GM21737 (cell line): ENCODE results near the gene CAMTA1.

Source experiments
- ATAC-seq: cut with Tn5 transposase; IDR thresholded peaks from one replicate; pipeline ENCODE4 v1.9.1; 2021; ENCODE audit warnings: mild to moderate bottlenecking, moderate library complexity; ENCODE audit not compliant: unreplicated experiment

The CAMTA1 gene

DNA sequence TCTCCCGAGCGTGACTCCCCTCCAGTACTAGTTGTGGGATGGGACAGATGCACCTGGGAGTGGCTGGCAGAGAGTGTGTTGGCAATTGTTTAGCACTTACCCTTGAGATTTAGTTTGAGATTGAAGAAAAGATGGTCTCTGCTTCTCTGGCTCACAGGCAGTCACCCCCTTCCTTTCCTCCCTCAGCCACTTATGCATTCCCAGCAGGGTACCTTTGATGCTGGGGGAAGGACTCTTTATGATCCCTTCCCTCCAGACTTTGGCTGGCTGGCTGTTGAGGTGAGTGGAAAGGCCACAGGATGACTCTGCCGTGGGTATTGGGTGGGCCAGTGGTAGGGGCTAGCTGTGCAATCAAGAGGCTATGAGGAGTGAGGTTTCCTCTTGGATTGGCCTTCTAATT is 236.8 kb downstream of the CAMTA1 start:
- no peak for ATAC-seq

GRCh38 chr1:7025013-7025412 is 239.8 kb downstream of the CAMTA1 start:
- ATAC-seq, result no peak

GRCh38 chr1:7026169-7026568 is 240.9 kb downstream of the CAMTA1 start:
- ATAC-seq, result no peak

DNA sequence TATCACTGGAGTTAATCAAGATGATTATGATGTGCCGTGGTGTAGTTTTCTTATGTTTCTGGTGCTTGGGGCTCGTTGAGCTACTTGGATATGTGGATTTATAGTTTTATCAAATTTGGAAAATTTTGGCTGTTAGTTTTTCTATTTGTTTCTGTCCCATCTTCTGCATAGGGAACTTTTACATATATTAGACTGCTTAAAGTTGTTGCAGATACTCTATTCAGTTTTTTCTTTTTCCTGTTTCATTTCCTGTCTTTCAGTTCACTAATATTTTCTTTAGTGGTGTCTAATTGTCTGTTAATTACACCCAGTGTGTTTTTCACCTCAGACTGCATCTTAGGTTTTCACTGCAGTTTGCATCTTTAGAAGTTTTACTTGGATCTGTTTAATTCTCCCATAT is 247.7 kb downstream of the CAMTA1 start:
- ATAC-seq, result no peak

GRCh38 chr1:7036386-7036785 is 251.1 kb downstream of the CAMTA1 start:
- ATAC-seq, result no peak

- no peak for ATAC-seq
Observed at GRCh38 chr1:7039590-7040220, 254.5 kb downstream of the CAMTA1 start.

DNA sequence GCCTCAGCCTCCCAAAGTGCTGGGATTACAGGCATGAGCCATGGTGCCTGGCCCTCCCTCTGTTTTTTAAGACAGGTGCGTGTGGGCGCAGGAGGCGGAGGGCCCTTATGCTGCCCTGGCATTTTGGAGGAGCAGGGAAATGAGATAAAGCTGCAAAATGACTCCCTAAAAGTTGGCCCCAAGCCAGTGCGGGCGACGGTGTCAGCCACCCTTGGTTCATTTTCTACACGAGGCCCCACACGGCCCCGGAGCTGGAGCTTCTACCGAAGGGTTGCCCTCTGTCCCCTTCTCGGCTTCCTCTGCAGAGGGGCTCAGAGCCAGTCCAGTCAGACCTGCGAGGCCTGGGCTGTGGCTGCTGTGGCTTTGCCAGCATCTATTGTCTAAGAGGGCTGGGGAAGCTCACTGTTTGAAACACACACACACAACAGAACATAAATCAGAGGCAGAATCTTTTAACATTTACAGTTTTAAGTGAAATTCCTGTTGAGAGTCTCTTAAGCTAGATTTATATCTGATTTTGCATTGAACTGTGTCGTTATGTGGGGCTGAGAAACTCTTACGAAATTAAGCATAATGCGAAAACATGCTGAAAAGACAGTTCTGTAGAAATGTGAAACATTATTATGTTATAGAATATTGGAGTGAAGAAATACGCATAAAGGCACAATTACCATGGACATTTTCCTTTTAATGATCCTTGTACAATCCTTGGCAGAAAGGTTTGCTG is 255.9 kb downstream of the CAMTA1 start:
- ATAC-seq, result no peak

GRCh38 chr1:7042322-7043190 is 257.3 kb downstream of the CAMTA1 start:
- ATAC-seq, result no peak

- no peak for ATAC-seq
Observed at GRCh38 chr1:7043191-7043549, 257.9 kb downstream of the CAMTA1 start.

- no peak for ATAC-seq
Observed at GRCh38 chr1:7043719-7044535, 258.7 kb downstream of the CAMTA1 start.

DNA sequence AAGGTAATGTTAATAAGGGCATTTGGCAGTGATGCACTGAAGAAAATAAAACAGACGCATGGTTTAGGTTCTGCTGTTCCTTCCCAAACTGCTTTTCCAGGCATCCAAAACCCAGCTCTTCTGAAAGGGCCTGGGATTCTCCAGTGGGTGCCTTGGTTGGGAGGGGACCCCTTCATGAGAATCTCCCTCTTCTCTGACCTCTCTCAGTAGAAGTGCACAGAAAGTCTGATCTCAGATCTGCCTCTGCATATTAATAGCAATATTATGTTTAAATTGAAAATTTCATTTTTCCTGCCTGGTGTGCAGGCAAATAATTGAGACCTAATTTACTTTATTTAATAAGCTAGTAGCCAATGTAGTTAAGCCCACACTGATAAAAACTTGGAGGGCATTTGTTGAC is 260.6 kb downstream of the CAMTA1 start:
- no peak for ATAC-seq

- ATAC-seq, result no peak
Observed at GRCh38 chr1:7046314-7046713, 261.1 kb downstream of the CAMTA1 start.

DNA sequence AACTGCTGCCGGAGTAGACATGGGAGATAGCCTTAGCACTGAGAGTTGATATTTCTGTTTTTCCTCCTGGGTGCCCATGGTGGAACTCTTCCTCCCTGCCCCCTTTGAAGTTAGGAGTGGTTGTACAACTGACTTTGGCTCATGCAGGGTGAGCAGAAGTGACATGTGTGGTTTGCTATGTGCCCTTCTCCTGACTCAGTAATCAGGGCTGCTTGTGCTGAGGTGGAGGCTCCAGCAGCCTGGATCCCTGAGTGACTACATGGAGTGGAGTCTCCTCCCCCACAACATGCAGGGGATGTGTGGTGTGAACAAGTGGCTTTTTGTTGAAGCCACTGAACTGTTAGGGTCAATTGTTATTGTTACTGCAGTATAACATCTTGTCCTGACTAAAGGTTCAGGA is 261.6 kb downstream of the CAMTA1 start:
- no peak for ATAC-seq

- ATAC-seq, result no peak
Observed at GRCh38 chr1:7047866-7048265, 262.6 kb downstream of the CAMTA1 start.

GRCh38 chr1:7048395-7048794 is 263.1 kb downstream of the CAMTA1 start:
- ATAC-seq, result no peak

DNA sequence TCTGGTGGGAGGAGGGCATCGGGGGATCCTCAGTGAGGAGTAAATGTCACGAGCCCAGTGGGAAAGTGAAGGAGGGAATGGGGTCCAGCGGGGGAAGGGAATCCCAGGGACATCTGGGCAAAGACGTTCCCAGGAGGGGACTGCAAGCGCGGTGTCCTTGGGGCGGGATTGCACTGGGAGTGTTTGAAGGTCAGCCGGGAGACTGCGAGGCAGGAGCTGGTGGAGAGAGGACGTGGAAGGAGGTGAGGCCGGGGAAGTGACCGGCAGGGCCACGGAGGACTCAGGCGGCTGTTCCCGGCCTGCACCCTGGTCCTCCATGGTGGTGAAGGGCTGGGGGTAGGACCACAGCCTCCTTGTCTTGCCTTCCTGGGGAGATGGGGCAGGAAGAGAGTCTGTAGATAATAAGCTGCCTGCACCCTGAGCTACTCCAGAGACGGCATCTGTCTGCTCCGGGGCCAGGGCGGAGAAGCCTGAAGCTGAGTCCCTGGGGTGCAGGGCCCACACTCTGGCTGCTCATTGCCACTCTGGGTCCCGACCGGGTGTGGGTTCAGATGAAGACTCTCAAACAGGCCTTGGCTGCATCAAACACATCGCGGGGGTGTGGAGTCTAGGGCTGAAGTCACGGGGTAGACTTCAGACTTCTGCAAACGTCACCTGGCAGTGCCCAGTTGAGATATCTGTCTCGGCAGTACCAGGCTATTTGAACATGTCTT is 264.8 kb downstream of the CAMTA1 start:
- ATAC-seq, result no peak

- no peak for ATAC-seq
Observed at GRCh38 chr1:7050751-7051665, 265.8 kb downstream of the CAMTA1 start.

- no peak for ATAC-seq
Observed at GRCh38 chr1:7052701-7053100, 267.4 kb downstream of the CAMTA1 start.

DNA sequence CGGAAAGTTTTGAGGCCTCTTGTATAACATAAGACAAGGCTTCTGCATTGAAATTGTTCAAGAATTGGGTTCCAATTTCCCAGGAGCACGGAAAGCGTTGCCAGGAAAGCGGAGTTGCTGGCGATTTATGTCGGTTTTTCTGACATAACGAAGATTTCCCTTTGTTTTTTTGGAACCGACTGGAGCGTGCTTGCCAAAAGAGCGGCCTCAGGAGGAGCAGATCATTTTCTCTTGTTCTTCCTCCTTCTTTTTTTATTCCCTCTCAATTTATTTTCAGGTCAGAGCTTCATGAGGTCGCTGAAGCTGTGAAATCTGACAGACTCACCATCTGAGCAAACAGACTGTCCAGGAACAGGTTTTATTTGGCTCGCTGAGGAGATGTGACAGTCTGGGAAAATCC is 275.5 kb downstream of the CAMTA1 start:
- ATAC-seq, result no peak
